ENCODE results near the gene TLE5. TPM values are rescaled to one million over a fixed set of nuclear protein-coding genes. Genes with fewer than 3 reads are reported as not detected.

The TLE5 gene, protein sequence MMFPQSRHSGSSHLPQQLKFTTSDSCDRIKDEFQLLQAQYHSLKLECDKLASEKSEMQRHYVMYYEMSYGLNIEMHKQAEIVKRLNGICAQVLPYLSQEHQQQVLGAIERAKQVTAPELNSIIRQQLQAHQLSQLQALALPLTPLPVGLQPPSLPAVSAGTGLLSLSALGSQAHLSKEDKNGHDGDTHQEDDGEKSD
- polyA plus RNA-seq (2011; rRNA removed) (317 and 392 TPM in 2 replicates), polyA minus RNA-seq (2011; rRNA and poly(A)+ RNA removed) (348 and 444 TPM in 2 replicates)

DNA sequence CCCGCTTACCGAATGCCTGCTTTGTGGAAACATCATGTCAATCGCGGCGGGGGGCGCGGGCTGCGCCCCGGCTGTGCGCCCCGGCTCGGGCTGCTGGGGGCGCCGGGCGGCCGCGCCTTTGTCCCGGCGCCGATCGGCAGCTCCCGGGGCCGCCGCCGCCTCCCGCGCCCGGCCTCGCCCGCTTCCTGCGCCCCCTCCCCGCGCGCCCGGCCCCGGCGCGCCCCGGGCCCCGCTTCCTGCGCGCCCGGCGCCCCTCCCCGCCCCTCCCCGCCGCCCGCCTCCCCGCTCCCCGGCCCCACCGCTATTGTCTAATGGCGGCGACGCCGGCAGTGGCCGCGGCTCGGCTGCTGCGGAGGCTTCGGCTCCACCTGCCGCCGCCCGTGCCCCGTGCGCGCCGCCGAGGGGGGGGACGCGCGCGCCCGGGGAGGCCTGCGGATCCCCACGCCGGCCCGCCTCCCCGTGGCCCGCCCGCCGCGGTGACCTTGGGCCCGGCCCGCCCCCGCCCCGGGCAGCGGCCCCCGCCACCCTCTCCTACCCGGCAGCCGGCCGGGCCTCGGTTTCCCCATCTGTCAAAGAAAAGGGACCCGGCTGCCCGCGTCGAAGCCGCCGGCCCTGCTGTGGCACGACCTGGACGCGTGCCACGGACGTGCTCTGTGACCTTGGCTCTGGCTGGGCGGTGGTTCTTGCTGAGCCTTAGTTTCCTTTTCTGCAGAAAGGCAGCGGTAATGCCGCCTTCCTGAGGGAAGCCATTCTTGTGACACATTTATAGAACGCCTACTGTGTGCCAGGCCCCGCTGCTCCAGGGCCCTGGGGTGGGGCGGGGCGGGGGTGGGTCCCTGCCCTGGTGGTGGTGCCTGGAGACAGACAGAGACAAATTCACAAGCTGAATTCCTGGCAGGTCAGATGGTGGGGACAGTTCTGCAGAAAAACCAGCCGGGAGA lies at the start of gene TLE5:
TLE5 (minus strand) TSS at position 331 of the 941 bp plus-strand sequence; CDS start at position 36, 295 bp downstream.
- POLR2A ChIA-PET = interaction anchor here (0.6 to 1.2 kb wide), 2 partner anchors 27 to 112 kb away, joined by 3 to 8 read pairs; no protein-coding TSS in a partner anchor
- Histone ChIP-seq H3K4me3 (ENCODE audit: low read depth, low read length) (peak within 1 kb of the TSS; percentile 75), H3K27me3 (ENCODE audit: control insufficient read depth, insufficient read depth, low read length) (no peaks in the 10 kb centered on the region), H3K27ac (ENCODE audit: low read depth, low read length) (peak within 1 kb of the TSS; percentile 65), H3K9me3 (ENCODE audit: control insufficient read depth, insufficient read depth, low read length) (no peaks in the 10 kb centered on the region)
- CTCF ChIA-PET = interaction anchor here (0.7 kb wide), 1 partner anchor 13 kb away, joined by 3 read pairs; no protein-coding TSS in a partner anchor
- no peak for DNase-seq (ENCODE audit: low read depth, low spot score)
- TF ChIP-seq, protein P1, sequence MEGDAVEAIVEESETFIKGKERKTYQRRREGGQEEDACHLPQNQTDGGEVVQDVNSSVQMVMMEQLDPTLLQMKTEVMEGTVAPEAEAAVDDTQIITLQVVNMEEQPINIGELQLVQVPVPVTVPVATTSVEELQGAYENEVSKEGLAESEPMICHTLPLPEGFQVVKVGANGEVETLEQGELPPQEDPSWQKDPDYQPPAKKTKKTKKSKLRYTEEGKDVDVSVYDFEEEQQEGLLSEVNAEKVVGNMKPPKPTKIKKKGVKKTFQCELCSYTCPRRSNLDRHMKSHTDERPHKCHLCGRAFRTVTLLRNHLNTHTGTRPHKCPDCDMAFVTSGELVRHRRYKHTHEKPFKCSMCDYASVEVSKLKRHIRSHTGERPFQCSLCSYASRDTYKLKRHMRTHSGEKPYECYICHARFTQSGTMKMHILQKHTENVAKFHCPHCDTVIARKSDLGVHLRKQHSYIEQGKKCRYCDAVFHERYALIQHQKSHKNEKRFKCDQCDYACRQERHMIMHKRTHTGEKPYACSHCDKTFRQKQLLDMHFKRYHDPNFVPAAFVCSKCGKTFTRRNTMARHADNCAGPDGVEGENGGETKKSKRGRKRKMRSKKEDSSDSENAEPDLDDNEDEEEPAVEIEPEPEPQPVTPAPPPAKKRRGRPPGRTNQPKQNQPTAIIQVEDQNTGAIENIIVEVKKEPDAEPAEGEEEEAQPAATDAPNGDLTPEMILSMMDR (IDR thresholded peaks at IDR 0.05; ENCODE audit: low read depth, low read length) = no peak

DNA sequence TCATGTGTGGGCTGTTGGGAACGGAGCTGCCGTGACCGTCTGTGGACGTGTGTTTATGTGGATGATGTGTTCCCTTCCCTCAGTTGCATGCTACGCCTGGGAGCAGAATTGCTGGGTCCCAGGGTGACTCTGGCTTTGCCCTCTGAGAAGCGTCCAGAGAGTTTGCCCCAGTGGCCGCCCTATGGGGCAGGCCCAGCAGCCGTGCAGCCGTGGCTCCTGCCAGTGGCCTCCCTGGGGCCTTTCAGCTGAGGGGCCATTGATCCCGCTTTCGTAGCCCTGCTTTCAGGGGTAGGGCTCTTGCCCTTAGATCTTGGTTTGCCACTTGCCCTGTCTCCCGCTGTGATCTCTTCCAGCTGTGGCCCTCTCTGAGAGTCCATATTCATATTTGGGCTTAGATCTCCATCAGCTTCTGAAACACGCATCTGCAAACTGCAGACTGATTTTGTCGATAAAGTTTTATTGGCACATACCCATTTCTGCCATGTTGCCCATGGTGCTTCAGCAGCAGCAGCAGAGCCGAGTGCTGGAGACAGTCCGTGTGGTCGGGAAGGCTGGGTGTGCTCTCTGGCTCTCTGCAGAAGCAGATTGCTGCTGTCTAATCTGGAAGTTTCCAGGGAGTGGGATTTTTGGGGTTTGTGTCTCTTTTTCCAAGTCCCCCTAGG lies 49.4 kb upstream of the TLE5 start:
- DNase-seq (ENCODE audit: low read depth, low spot score) = no peak
- no peaks in the 10 kb centered on the region; the same call in 1 of the 2 replicates for H3K9me3 ChIP-seq (ENCODE audit: control insufficient read depth, insufficient read depth, low read length)
- CTCF ChIA-PET = no interaction called here
- no peak overlapping the region for H3K4me3 ChIP-seq (ENCODE audit: low read depth, low read length)
- TF ChIP-seq, protein P1 (IDR thresholded peaks at IDR 0.05; ENCODE audit: low read depth, low read length) = no peak
- POLR2A ChIA-PET = no interaction called here
- H3K27ac ChIP-seq (ENCODE audit: low read depth, low read length) = no peak overlapping the region
- no peaks in the 10 kb centered on the region for H3K27me3 ChIP-seq (ENCODE audit: control insufficient read depth, insufficient read depth, low read length)

DNA sequence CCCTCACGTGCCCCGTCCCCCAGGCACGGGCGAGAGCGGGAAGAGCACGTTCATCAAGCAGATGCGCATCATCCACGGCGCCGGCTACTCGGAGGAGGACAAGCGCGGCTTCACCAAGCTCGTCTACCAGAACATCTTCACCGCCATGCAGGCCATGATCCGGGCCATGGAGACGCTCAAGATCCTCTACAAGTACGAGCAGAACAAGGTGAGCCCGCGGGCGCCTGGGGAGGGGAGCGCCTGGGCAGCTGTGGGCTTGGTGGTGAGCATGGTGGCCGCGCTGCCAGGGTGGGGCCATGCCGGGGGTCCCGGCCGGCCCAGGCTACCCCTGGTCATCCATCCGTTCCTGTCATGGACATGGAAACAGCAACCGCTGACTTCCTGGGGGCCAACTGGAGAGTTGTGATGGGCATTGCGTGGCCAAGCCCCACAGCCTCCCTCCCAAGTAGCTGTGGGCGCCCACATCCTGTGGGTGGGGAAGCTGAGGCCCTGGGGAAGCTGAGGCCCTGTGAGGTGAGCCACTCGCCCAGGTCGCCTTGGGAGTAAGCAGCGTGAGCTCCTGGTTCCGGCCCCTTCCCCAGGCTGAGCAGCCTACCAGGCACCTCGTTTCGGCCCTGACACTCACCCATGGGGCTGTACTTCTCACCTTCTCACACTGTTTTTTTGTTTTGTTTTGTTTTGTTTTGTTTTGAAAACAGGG lies 48.0 kb upstream of the TLE5 start:
- TF ChIP-seq, protein P1 (IDR thresholded peaks at IDR 0.05; ENCODE audit: low read depth, low read length) = no peak
- ChIA-PET POLR2A (no interaction called here), CTCF (interaction anchor here (0.5 to 1.9 kb wide), 3 partner anchors 22 to 1056 kb away, joined by 4 to 5 read pairs (median 4); no protein-coding TSS in a partner anchor)
- DNase-seq (ENCODE audit: low read depth, low spot score) = no peak
- no peaks in the 10 kb centered on the region; the same call in 1 of the 2 replicates for H3K9me3 ChIP-seq (ENCODE audit: control insufficient read depth, insufficient read depth, low read length)
- no peaks in the 10 kb centered on the region for H3K27me3 ChIP-seq (ENCODE audit: control insufficient read depth, insufficient read depth, low read length)
- H3K4me3 ChIP-seq (ENCODE audit: low read depth, low read length) = no peak overlapping the region
- H3K27ac ChIP-seq (ENCODE audit: low read depth, low read length) = no peak overlapping the region

DNA sequence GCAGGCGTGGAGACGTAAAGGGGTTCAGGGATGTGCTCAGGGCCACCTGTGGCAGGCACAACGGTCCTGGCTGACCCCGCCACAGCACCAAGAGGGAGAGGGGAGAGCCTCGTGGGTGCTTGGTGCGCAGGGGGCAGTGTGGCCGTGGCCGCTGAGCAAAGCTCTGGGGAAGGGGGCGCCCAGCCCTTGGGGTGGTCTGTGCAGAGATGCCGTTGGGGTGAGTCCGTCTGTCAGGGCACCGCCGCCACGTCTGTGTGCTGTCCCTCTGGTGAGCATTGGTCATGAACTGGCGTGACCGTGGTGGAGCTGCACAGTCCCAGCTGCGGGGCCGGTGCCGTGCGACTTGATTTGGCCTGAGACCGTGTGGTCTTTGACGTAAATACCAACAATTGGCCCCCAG lies 47.2 kb upstream of the TLE5 start:
- no peak for DNase-seq (ENCODE audit: low read depth, low spot score)
- H3K4me3 ChIP-seq (ENCODE audit: low read depth, low read length) = no peak overlapping the region
- POLR2A ChIA-PET = no interaction called here
- no peaks in the 10 kb centered on the region; the same call in 1 of the 2 replicates for H3K9me3 ChIP-seq (ENCODE audit: control insufficient read depth, insufficient read depth, low read length)
- TF ChIP-seq, protein P1 (IDR thresholded peaks at IDR 0.05; ENCODE audit: low read depth, low read length) = no peak
- H3K27me3 ChIP-seq (ENCODE audit: control insufficient read depth, insufficient read depth, low read length) = no peaks in the 10 kb centered on the region
- CTCF ChIA-PET = interaction anchor here (0.5 to 1.9 kb wide), 4 partner anchors 23 to 1055 kb away, joined by 3 to 5 read pairs (median 4); no protein-coding TSS in a partner anchor
- H3K27ac ChIP-seq (ENCODE audit: low read depth, low read length) = no peak overlapping the region

Measured in AG04450 (cell line).